ENCODE results near the gene SERPINA10. TPM values are rescaled to one million over a fixed set of nuclear protein-coding genes. Genes with fewer than 3 reads are reported as not detected.

The SERPINA10 gene
- total and polyA plus RNA-seq, 2 of the 13 experiments (the other 11 are each of a cell fraction or from before 2014, with no cell fraction given) = 20.1 to 20.2 TPM

DNA sequence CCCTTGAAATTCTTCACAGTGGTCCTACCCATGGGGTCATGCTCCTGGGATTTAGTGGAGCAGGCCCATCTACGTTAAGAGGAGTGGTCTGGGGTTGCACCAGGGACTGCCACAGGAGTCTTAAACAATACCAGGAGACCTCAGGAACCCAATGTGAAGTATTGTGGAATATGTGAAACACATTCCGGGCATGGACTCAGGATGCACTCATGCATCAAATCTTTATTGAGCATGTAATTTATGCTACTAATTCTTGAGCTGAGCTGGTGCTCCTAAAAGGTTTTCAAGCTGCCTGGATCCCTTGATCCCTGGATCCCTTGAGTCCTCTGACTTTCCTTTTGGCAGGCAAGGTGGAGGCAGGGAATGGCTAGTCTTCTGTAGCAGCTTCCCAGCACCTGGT is 8.8 kb downstream of the SERPINA10 start (continued):
- TF ChIP-seq, protein P1, sequence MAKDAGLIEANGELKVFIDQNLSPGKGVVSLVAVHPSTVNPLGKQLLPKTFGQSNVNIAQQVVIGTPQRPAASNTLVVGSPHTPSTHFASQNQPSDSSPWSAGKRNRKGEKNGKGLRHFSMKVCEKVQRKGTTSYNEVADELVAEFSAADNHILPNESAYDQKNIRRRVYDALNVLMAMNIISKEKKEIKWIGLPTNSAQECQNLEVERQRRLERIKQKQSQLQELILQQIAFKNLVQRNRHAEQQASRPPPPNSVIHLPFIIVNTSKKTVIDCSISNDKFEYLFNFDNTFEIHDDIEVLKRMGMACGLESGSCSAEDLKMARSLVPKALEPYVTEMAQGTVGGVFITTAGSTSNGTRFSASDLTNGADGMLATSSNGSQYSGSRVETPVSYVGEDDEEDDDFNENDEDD (CRISPR knock-in tag; IDR thresholded peaks at IDR 0.05; ENCODE audit: borderline replicate concordance) = no peak

DNA sequence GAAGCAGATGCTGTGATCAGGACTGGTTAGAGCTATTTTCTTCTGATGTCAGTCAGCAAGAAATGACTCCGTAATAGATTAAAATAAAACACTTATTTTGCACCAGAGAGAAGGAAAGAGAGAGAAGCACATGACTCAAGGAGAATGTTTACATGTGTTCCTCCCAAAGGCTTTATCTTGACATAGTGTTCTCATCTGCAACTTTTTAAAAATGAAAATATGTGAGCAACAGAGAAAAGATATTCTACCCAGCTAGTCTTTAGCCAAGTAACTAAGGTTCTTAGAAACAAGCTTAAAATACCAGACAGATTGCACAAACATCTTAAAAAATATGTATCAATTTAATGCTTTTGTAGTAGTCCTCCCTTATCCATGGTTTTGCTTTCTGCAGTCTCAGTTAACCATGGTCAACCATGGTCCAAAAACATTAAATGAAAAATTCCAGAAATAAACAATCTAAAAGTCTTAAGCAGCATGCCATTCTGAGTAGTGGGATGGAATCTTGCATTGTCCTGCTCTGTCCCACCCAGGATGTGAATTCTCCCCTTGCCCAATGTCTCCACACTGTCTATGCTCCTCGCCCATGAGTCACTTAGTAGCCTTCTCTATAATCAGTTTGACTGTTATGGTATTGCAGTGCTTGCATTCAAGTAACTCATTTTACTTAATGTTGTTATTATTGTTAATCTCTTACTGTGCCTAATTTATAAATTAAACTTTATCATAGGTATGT is 9.9 kb downstream of the SERPINA10 start:
- peaks cover 14% of the 10 kb centered on the region for H3K4me1 ChIP-seq (ENCODE audit: insufficient read depth, low read length)
- in situ Hi-C loops (cut with HindIII; ENCODE audit: extremely low pct_ligation_motif_present, low pct_unique_long_range_greater_than_20kb) (no loop called here), intact Hi-C loops (cut with micrococcal nuclease; ENCODE audit: unreplicated experiment) (no loop called here)
- ChIA-PET POLR2A (interaction anchor here (1.2 kb wide), 1 partner anchor 10 kb away, joined by 9 read pairs; the partner anchor contains the start of gene SERPINA10), CTCF (ENCODE audit: low intra/inter-chr PET ratio, low total read pairs) (no interaction called here)
- no peak for DNase-seq (ENCODE audit: low spot score)
- no peaks in the 10 kb centered on the region for H3K27me3 ChIP-seq (ENCODE audit: control insufficient read depth in 1 of 2, insufficient read depth in 2 of 2, low read length in 2 of 2)
- TF ChIP-seq SMAD3 (CRISPR knock-in tag; IDR thresholded peaks at IDR 0.05) = no peak
- TF ChIP-seq MYNN (CRISPR knock-in tag; IDR thresholded peaks at IDR 0.05; ENCODE audit: low read depth) = no peak
- TF ChIP-seq, protein P2, sequence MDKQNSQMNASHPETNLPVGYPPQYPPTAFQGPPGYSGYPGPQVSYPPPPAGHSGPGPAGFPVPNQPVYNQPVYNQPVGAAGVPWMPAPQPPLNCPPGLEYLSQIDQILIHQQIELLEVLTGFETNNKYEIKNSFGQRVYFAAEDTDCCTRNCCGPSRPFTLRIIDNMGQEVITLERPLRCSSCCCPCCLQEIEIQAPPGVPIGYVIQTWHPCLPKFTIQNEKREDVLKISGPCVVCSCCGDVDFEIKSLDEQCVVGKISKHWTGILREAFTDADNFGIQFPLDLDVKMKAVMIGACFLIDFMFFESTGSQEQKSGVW (CRISPR knock-in tag; IDR thresholded peaks at IDR 0.05; ENCODE audit: borderline replicate concordance) = no peak
- TF ChIP-seq, protein P3, sequence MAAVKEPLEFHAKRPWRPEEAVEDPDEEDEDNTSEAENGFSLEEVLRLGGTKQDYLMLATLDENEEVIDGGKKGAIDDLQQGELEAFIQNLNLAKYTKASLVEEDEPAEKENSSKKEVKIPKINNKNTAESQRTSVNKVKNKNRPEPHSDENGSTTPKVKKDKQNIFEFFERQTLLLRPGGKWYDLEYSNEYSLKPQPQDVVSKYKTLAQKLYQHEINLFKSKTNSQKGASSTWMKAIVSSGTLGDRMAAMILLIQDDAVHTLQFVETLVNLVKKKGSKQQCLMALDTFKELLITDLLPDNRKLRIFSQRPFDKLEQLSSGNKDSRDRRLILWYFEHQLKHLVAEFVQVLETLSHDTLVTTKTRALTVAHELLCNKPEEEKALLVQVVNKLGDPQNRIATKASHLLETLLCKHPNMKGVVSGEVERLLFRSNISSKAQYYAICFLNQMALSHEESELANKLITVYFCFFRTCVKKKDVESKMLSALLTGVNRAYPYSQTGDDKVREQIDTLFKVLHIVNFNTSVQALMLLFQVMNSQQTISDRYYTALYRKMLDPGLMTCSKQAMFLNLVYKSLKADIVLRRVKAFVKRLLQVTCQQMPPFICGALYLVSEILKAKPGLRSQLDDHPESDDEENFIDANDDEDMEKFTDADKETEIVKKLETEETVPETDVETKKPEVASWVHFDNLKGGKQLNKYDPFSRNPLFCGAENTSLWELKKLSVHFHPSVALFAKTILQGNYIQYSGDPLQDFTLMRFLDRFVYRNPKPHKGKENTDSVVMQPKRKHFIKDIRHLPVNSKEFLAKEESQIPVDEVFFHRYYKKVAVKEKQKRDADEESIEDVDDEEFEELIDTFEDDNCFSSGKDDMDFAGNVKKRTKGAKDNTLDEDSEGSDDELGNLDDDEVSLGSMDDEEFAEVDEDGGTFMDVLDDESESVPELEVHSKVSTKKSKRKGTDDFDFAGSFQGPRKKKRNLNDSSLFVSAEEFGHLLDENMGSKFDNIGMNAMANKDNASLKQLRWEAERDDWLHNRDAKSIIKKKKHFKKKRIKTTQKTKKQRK (IDR thresholded peaks at IDR 0.05; ENCODE audit: low read length) = no peak
- TF ChIP-seq RBFOX2 (IDR thresholded peaks at IDR 0.05; ENCODE audit: low read depth, low read length) = 0 out of 2 replicates have a peak, but pooled peaks have one; percentile 2
- TF ChIP-seq ZNF841 (CRISPR knock-in tag; IDR thresholded peaks at IDR 0.05; ENCODE audit: borderline replicate concordance) = no peak
- TF ChIP-seq SNAI1 (CRISPR knock-in tag; IDR thresholded peaks at IDR 0.05; ENCODE audit: borderline replicate concordance) = no peak
- FAIRE-seq = no peak
- WGBS (ENCODE audit: low lambda C conversion rate) = 95% methylated on average over 2 of the region's 2 CpGs
- H3K36me3 ChIP-seq (replicated peaks in 1 of 2; ENCODE audit: control insufficient read depth in 1 of 2, insufficient read depth in 2 of 2, low read length in 2 of 2) = peaks cover 1 to 15% of the 10 kb centered on the region in 2 experiments; a peak in 4 of 5 replicates
- no peak overlapping the region for H2AFZ ChIP-seq (ENCODE audit: low read length)
- H3K9me3 ChIP-seq (ENCODE audit: low read length) = no peaks in the 10 kb centered on the region
- H4K20me1 ChIP-seq (ENCODE audit: insufficient read depth, low read length) = no peaks in the 10 kb centered on the region
- no peaks in the 10 kb centered on the region for H3K79me2 ChIP-seq (ENCODE audit: insufficient read depth, low read length)
- ATAC-seq = no peak
- no peak overlapping the region for H3K27ac ChIP-seq (ENCODE audit: extremely low read length, insufficient read depth, low read length)
- H3K4me3 ChIP-seq (replicated peaks in 1 of 3; ENCODE audit: insufficient read depth in 1 of 3, low read depth in 2 of 3, low read length in 3 of 3) = no peak overlapping the region
- no peak overlapping the region for H3K9ac ChIP-seq (ENCODE audit: insufficient read depth, low read depth, low read length)
- no TSS peak for BruUV-seq (replicated peaks)
- no peak overlapping the region for H3K4me2 ChIP-seq (ENCODE audit: low read depth, low read length)

Data from HepG2 (cell line).